ENCODE data around the gene FAM209B. TPM values are rescaled to one million over a fixed set of nuclear protein-coding genes. Genes with fewer than 3 reads are reported as not detected.

FAM209B gene
- total RNA-seq, 1 experiment from 2014 or later: 0.92 TPM

- no peak overlapping the region for H3T11ph ChIP-seq (ENCODE audit: low read length)
- H3K9me3 ChIP-seq (ENCODE audit: control insufficient read depth, low read depth, low read length): no peaks in the 10 kb centered on the region
- no peak overlapping the region for H3K4me2 ChIP-seq (ENCODE audit: insufficient read depth, insufficient read length, low read length)
- no peaks in the 10 kb centered on the region for H3K4me1 Mint-ChIP-seq
- no peaks in the 10 kb centered on the region for H3K79me2 ChIP-seq (ENCODE audit: insufficient read depth, low read length)
- H3K27me3 Mint-ChIP-seq (ENCODE audit: low read depth): peaks cover 3% of the 10 kb centered on the region
- DNase-seq: no peak
- H3K23me2 ChIP-seq (ENCODE audit: insufficient read length, low read depth, low read length, poor library complexity, severe bottlenecking): no peaks in the 10 kb centered on the region
- H3K27ac ChIP-seq (ENCODE audit: insufficient read length, low read depth, low read length): no peak overlapping the region
- peaks cover 41 to 53% (median 53%) of the 10 kb centered on the region in 3 experiments for H3K36me3 Mint-ChIP-seq (ENCODE audit: insufficient read depth in 1 of 3, low read depth in 3 of 3)
- no peak overlapping the region for H4K5ac ChIP-seq (ENCODE audit: insufficient read length, low read depth, low read length)
- no peak overlapping the region for H3K18ac ChIP-seq (ENCODE audit: insufficient read length, low read depth, low read length)
- H3K9me3 Mint-ChIP-seq: peaks cover 17 to 19% of the 10 kb centered on the region in 2 experiments
- H2BK5ac ChIP-seq (ENCODE audit: insufficient read length, low read length): no peak overlapping the region
- H4K91ac ChIP-seq (ENCODE audit: insufficient read length, low read depth, low read length): no peak overlapping the region
- H2BK12ac ChIP-seq (ENCODE audit: insufficient read length, low read depth, low read length): no peak overlapping the region
- H4K20me1 ChIP-seq (ENCODE audit: control insufficient read depth, insufficient read depth, insufficient read length): no peaks in the 10 kb centered on the region
- no peak overlapping the region for H3K14ac ChIP-seq (ENCODE audit: insufficient read depth, low read length)
- H2BK20ac ChIP-seq (ENCODE audit: low read depth, low read length, poor library complexity, severe bottlenecking): no peak overlapping the region
- H3K4ac ChIP-seq (ENCODE audit: low read depth, low read length): no peak overlapping the region
- no peak overlapping the region for H2BK120ac ChIP-seq (ENCODE audit: low read depth, low read length, poor library complexity, severe bottlenecking)
- no peak overlapping the region for H2AFZ ChIP-seq (ENCODE audit: low read length)
- H2BK15ac ChIP-seq (ENCODE audit: low read depth, low read length): no peak overlapping the region
- H3K23ac ChIP-seq (ENCODE audit: insufficient read length, low read depth, low read length): no peak overlapping the region
- H3K4me1 ChIP-seq (ENCODE audit: insufficient read depth, low read length): no peaks in the 10 kb centered on the region
- WGBS (ENCODE audit: extremely low coverage, insufficient read length, low lambda C conversion rate): no CpG with 5 or more reads among the region's 10 CpGs
- H3K4me3 Mint-ChIP-seq: no peak overlapping the region
- no peak overlapping the region for H3K56ac ChIP-seq (ENCODE audit: insufficient read length, low read depth, low read length)
- H3K27ac Mint-ChIP-seq: no peak overlapping the region
- no peak overlapping the region for H4K8ac ChIP-seq (replicated peaks; ENCODE audit: insufficient read length, low read depth, low read length)
- H3K79me1 ChIP-seq (ENCODE audit: insufficient read depth, low read depth, low read length, poor library complexity, severe bottlenecking): no peaks in the 10 kb centered on the region
- H3K9ac ChIP-seq (ENCODE audit: extremely low read depth, insufficient read length, low read length): no peak overlapping the region
- no peak overlapping the region for H2AK5ac ChIP-seq (ENCODE audit: insufficient read length, low read length)
- no peaks in the 10 kb centered on the region for H3K27me3 ChIP-seq (ENCODE audit: insufficient read depth, low read length)
- TF ChIP-seq, protein P1, sequence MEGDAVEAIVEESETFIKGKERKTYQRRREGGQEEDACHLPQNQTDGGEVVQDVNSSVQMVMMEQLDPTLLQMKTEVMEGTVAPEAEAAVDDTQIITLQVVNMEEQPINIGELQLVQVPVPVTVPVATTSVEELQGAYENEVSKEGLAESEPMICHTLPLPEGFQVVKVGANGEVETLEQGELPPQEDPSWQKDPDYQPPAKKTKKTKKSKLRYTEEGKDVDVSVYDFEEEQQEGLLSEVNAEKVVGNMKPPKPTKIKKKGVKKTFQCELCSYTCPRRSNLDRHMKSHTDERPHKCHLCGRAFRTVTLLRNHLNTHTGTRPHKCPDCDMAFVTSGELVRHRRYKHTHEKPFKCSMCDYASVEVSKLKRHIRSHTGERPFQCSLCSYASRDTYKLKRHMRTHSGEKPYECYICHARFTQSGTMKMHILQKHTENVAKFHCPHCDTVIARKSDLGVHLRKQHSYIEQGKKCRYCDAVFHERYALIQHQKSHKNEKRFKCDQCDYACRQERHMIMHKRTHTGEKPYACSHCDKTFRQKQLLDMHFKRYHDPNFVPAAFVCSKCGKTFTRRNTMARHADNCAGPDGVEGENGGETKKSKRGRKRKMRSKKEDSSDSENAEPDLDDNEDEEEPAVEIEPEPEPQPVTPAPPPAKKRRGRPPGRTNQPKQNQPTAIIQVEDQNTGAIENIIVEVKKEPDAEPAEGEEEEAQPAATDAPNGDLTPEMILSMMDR (conservative IDR thresholded peaks at IDR 0.05): no peak
Measured at GRCh38 chr20:56519551-56519950, 13.5 kb upstream of the FAM209B start.
